ENCODE results near the gene PLIN1.

PLIN1 gene

GRCh38 chr15:89659295-89659694, 19.9 kb downstream of the PLIN1 start:
- no peaks in the 10 kb centered on the region for H3K9me3 ChIP-seq (ENCODE audit: control insufficient read depth, insufficient read depth, low read depth, low read length)
- no peak overlapping the region for H3K27ac ChIP-seq (ENCODE audit: extremely low read depth, low read depth, low read length)
- no peak overlapping the region for H3K4me3 ChIP-seq (ENCODE audit: low read depth, low read length)
- TF ChIP-seq PATZ1 (tag by site-specific recombination; IDR thresholded peaks at IDR 0.05) = no peak
- TF ChIP-seq ZNF311 (tag by site-specific recombination; IDR thresholded peaks at IDR 0.05; ENCODE audit: borderline replicate concordance) = no peak
- peak; percentile 88 for TF ChIP-seq ZNF366 (tag by site-specific recombination; conservative IDR thresholded peaks at IDR 0.05)
- TF ChIP-seq ZNF701 (tag by site-specific recombination; IDR thresholded peaks at IDR 0.05) = no peak
- TF ChIP-seq ZNF202 (tag by site-specific recombination; IDR thresholded peaks at IDR 0.05; ENCODE audit: borderline replicate concordance) = no peak
- no peak for TF ChIP-seq ZNF280C (tag by site-specific recombination; IDR thresholded peaks at IDR 0.05)
- peaks cover 6% of the 10 kb centered on the region; the same call in 1 of the 2 replicates for H3K4me1 ChIP-seq (ENCODE audit: control insufficient read depth, insufficient read depth, low read length)
- H3K36me3 ChIP-seq (ENCODE audit: control insufficient read depth in 2 of 2, insufficient read depth in 1 of 2, low read length in 2 of 2) = no peaks in the 10 kb centered on the region
- POLR2A ChIA-PET = no interaction called here
- CTCF ChIA-PET = interaction anchor here (0.6 to 7.8 kb wide), 3 partner anchors 12 to 215 kb away, joined by 3 to 36 read pairs (median 15); no protein-coding TSS in a partner anchor

- H3K9me3 ChIP-seq (ENCODE audit: control insufficient read depth, insufficient read depth, low read depth, low read length) = no peaks in the 10 kb centered on the region
- peaks cover 0 to 8% of the 10 kb centered on the region in 2 experiments; a peak in 2 of 3 replicates for H3K36me3 ChIP-seq (ENCODE audit: control insufficient read depth in 2 of 2, insufficient read depth in 1 of 2, low read length in 2 of 2)
- CTCF ChIA-PET = interaction anchor here (0.6 to 3.9 kb wide), 6 partner anchors 8 to 630 kb away, joined by 3 to 15 read pairs (median 4); no protein-coding TSS in a partner anchor
- TF ChIP-seq ZBTB17 (tag by site-specific recombination; IDR thresholded peaks at IDR 0.05) (peak; percentile 96), BCL11B (tag by site-specific recombination; IDR thresholded peaks at IDR 0.05; ENCODE audit: low read depth) (no peak)
- H3K27ac ChIP-seq (ENCODE audit: extremely low read depth, low read depth, low read length) = no peak overlapping the region
- POLR2A ChIA-PET = interaction anchor here (0.6 to 1.1 kb wide), 2 partner anchors 83 to 411 kb away, joined by 3 read pairs; partner anchors contain the start of gene TICRR
- H3K4me1 ChIP-seq (ENCODE audit: control insufficient read depth, insufficient read depth, low read length) = peaks cover 8% of the 10 kb centered on the region; the same call in 1 of the 2 replicates
- no peak overlapping the region for H3K4me3 ChIP-seq (ENCODE audit: low read depth, low read length)
Measured at GRCh38 chr15:89657686-89658200, 21.4 kb downstream of the PLIN1 start.

GRCh38 chr15:89656116-89656815, 22.9 kb downstream of the PLIN1 start:
- ChIA-PET CTCF (interaction anchor here (1.4 to 3.9 kb wide), 2 partner anchors 9 to 17 kb away, joined by 4 to 15 read pairs; no protein-coding TSS in a partner anchor), POLR2A (no interaction called here)
- TF ChIP-seq MYNN (tag by site-specific recombination; IDR thresholded peaks at IDR 0.05; ENCODE audit: borderline replicate concordance) = no peak
- no peak for TF ChIP-seq SP2 (tag by site-specific recombination; IDR thresholded peaks at IDR 0.05)
- TF ChIP-seq ZNF302 (tag by site-specific recombination; IDR thresholded peaks at IDR 0.05; ENCODE audit: low read depth) = no peak
- TF ChIP-seq ZNF366 (tag by site-specific recombination; conservative IDR thresholded peaks at IDR 0.05) = no peak
- no peak for TF ChIP-seq ZNF776 (tag by site-specific recombination; IDR thresholded peaks at IDR 0.05; ENCODE audit: borderline replicate concordance)
- TF ChIP-seq ZNF433 (tag by site-specific recombination; IDR thresholded peaks at IDR 0.05; ENCODE audit: low read depth) = no peak
- TF ChIP-seq ZNF544 (tag by site-specific recombination; IDR thresholded peaks at IDR 0.05) = no peak
- TF ChIP-seq ZNF513 (tag by site-specific recombination; IDR thresholded peaks at IDR 0.05) = no peak
- no peak for TF ChIP-seq ZNF26 (tag by site-specific recombination; IDR thresholded peaks at IDR 0.05)
- TF ChIP-seq ZNF596 (tag by site-specific recombination; IDR thresholded peaks at IDR 0.05) = no peak
- TF ChIP-seq KLF17 (tag by site-specific recombination; IDR thresholded peaks at IDR 0.05) = no peak
- TF ChIP-seq ZNF169 (tag by site-specific recombination; IDR thresholded peaks at IDR 0.05) = no peak
- TF ChIP-seq ZNF560 (tag by site-specific recombination; IDR thresholded peaks at IDR 0.05; ENCODE audit: borderline replicate concordance) = no peak
- H3K27ac ChIP-seq (ENCODE audit: extremely low read depth, low read depth, low read length) = no peak overlapping the region
- no peak overlapping the region for H3K4me3 ChIP-seq (ENCODE audit: low read depth, low read length)
- H3K36me3 ChIP-seq (ENCODE audit: control insufficient read depth in 2 of 2, insufficient read depth in 1 of 2, low read length in 2 of 2) = peaks cover 0 to 22% of the 10 kb centered on the region in 2 experiments; a peak in 2 of 3 replicates
- H3K9me3 ChIP-seq (ENCODE audit: control insufficient read depth, insufficient read depth, low read depth, low read length) = no peaks in the 10 kb centered on the region
- peaks cover 8% of the 10 kb centered on the region; the same call in 1 of the 2 replicates for H3K4me1 ChIP-seq (ENCODE audit: control insufficient read depth, insufficient read depth, low read length)
